Heart left ventricle (tissue), 13 donors: ENCODE measurements around the gene BEX1.
"Not testable (repeated sequence)": the region's sequence is repeated elsewhere in the genome, so short reads cannot be mapped to it uniquely, and the experiment has no call there.

Experiments used
- POLR2A ChIP-seq, 2 donors: fragments of 450-650 bp; IDR thresholded peaks; one replicate each; pipeline ENCODE4 v1.6.1; 2017; ENCODE audit warnings: antibody characterized with exemption in 2 of 2, mild to moderate bottlenecking in 2 of 2, moderate library complexity in 2 of 2
- TF ChIP-seq, protein P1 (sequence below), 12 donors: fragments of 200-600 bp; sonication (generic) in 4 of 12; IDR thresholded peaks; one replicate each; pipeline versions ENCODE4 v1.5.0 to v1.8.0; 2018 to 2022; ENCODE audit warnings: antibody characterized with exemption in 12 of 12, mild to moderate bottlenecking in 5 of 12
- donor health status: ischemic (EF 13 %, LVEDD 7.1; RV severe dilation, severe dysfunction).
- donor health status: DM: no; HTN: yes; CAD: no.
- donor health status: DM: no; HTN: no; CAD: no.
- donor health status: ischemic (EF 25% LVEDD 6.9; RV normal size, moderate dysfunction).
- donor health status: ischemic (EF 25% LVEDD 5.7; RV mildly dilated, moderate dysfunction).
- donor health status: ischemic (EF 35%, LVEDD 5.7; RV mildly dilated, moderate dysfunction).
- donor health status: nonischemic (EF 11% LVEDD 7.7; RV severe dilation, severe dysfunction).
- donor health status: DM: yes; HTN: yes; CAD: no.
- donor health status: PGD.
- donor health status: ischemic (EF 29% LVEDD 5.4; RV normal size, mild dysfunction).
- donor health status: nonischemic (EF 23%, LVEDD 6.1; RV moderate dilation, normal function).

GRCh38 chrX:103103866-103104265 lies 39.9 kb upstream of the BEX1 start:
- TF ChIP-seq POLR2A (IDR thresholded peaks at IDR 0.05) = not testable (repeated sequence)
- TF ChIP-seq, protein P1, sequence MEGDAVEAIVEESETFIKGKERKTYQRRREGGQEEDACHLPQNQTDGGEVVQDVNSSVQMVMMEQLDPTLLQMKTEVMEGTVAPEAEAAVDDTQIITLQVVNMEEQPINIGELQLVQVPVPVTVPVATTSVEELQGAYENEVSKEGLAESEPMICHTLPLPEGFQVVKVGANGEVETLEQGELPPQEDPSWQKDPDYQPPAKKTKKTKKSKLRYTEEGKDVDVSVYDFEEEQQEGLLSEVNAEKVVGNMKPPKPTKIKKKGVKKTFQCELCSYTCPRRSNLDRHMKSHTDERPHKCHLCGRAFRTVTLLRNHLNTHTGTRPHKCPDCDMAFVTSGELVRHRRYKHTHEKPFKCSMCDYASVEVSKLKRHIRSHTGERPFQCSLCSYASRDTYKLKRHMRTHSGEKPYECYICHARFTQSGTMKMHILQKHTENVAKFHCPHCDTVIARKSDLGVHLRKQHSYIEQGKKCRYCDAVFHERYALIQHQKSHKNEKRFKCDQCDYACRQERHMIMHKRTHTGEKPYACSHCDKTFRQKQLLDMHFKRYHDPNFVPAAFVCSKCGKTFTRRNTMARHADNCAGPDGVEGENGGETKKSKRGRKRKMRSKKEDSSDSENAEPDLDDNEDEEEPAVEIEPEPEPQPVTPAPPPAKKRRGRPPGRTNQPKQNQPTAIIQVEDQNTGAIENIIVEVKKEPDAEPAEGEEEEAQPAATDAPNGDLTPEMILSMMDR (IDR thresholded peaks at IDR 0.05) = not testable (repeated sequence)
